ENCODE measurements around the gene STARD4.

STARD4 gene

GRCh38 chr5:111530298-111530740 is 18.0 kb upstream of the STARD4 start:
- no peak overlapping the region for H3K4me3 ChIP-seq (ENCODE audit: low read depth, low read length)
- in situ Hi-C loops (cut with HindIII; ENCODE audit: low sequenced_read_pairs) = no loop called here
- TF ChIP-seq CTCF (IDR thresholded peaks at IDR 0.05; ENCODE audit: low read depth, low read length) = no peak
- DNase-seq (ENCODE audit: low read depth, low spot score) = peak; percentile 68

GRCh38 chr5:111528056-111528455 is 15.7 kb upstream of the STARD4 start:
- no peak overlapping the region for H3K4me3 ChIP-seq (ENCODE audit: low read depth, low read length)
- DNase-seq (ENCODE audit: low read depth, low spot score) = no peak
- in situ Hi-C loops (cut with HindIII; ENCODE audit: low sequenced_read_pairs) = no loop called here
- no peak for TF ChIP-seq CTCF (IDR thresholded peaks at IDR 0.05; ENCODE audit: low read depth, low read length)

- H3K4me3 ChIP-seq (ENCODE audit: low read depth, low read length) = no peak overlapping the region
- in situ Hi-C loops (cut with HindIII; ENCODE audit: low sequenced_read_pairs) = no loop called here
- no peak for TF ChIP-seq CTCF (IDR thresholded peaks at IDR 0.05; ENCODE audit: low read depth, low read length)
- no peak for DNase-seq (ENCODE audit: low read depth, low spot score)
These were observed 8.6 kb upstream of the STARD4 start for GRCh38 chr5:111520908-111521307.

- in situ Hi-C loops (cut with HindIII; ENCODE audit: low sequenced_read_pairs) = no loop called here
- no peak for DNase-seq (ENCODE audit: low read depth, low spot score)
- H3K4me3 ChIP-seq (ENCODE audit: low read depth, low read length) = no peak overlapping the region
- TF ChIP-seq CTCF (IDR thresholded peaks at IDR 0.05; ENCODE audit: low read depth, low read length) = no peak
These were observed 6.4 kb upstream of the STARD4 start for GRCh38 chr5:111518777-111519176.

GRCh38 chr5:111517853-111518501 is 5.6 kb upstream of the STARD4 start:
- no peak overlapping the region for H3K4me3 ChIP-seq (ENCODE audit: low read depth, low read length)
- DNase-seq (ENCODE audit: low read depth, low spot score) = no peak
- in situ Hi-C loops (cut with HindIII; ENCODE audit: low sequenced_read_pairs) = no loop called here
- no peak for TF ChIP-seq CTCF (IDR thresholded peaks at IDR 0.05; ENCODE audit: low read depth, low read length)

- in situ Hi-C loops (cut with HindIII; ENCODE audit: low sequenced_read_pairs) = no loop called here
- no peak for TF ChIP-seq CTCF (IDR thresholded peaks at IDR 0.05; ENCODE audit: low read depth, low read length)
- DNase-seq (ENCODE audit: low read depth, low spot score) = no peak
- H3K4me3 ChIP-seq (ENCODE audit: low read depth, low read length) = no peak overlapping the region
These were observed 1.8 kb upstream of the STARD4 start for GRCh38 chr5:111514087-111514486.

Data from astrocyte of the spinal cord (primary cell).